Astrocyte of the spinal cord (primary cell): ENCODE results near the gene NOTCH2.

Experiments used
- DNase-seq: peaks from one replicate; pipeline ENCODE4 v3.0.0; 2011; ENCODE audit warnings: low read depth, low spot score
- H3K4me3 ChIP-seq: 2 replicates; pipeline ENCODE4 v1.5.1; 2011; ENCODE audit warnings: low read depth, mild to moderate bottlenecking, low read length, moderate library complexity
- in situ Hi-C: cut with HindIII; loops from 2 replicates; pipeline ENCODE4 v1.10.0; 2017; ENCODE audit warnings: low sequenced_read_pairs
- TF ChIP-seq, protein P1 (sequence below): IDR thresholded peaks from 2 replicates; pipeline ENCODE4 v1.5.1; 2012; ENCODE audit warnings: low read depth, mild to moderate bottlenecking, low read length, inconsistent platforms

NOTCH2 gene

DNA sequence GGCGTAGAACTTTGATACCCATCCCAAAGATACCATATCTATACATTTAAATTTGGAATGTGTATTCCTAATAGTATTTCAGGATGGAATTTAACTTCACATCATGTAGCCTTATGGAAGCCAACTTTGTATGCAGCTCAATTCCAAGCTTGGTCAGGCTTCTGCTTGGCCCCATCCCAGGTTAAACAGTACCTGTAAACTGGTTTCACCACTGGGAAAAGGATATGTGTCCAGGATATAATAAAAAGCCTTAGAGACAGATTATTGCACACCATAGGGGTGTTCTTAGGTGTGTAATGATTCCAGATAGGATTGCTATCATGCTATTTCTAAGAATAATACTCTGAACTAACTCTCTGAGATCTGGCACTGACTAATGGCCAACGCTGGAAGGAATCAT, 201.3 kb downstream of the NOTCH2 start:
- in situ Hi-C loops: no loop called here
- TF ChIP-seq, protein P1, sequence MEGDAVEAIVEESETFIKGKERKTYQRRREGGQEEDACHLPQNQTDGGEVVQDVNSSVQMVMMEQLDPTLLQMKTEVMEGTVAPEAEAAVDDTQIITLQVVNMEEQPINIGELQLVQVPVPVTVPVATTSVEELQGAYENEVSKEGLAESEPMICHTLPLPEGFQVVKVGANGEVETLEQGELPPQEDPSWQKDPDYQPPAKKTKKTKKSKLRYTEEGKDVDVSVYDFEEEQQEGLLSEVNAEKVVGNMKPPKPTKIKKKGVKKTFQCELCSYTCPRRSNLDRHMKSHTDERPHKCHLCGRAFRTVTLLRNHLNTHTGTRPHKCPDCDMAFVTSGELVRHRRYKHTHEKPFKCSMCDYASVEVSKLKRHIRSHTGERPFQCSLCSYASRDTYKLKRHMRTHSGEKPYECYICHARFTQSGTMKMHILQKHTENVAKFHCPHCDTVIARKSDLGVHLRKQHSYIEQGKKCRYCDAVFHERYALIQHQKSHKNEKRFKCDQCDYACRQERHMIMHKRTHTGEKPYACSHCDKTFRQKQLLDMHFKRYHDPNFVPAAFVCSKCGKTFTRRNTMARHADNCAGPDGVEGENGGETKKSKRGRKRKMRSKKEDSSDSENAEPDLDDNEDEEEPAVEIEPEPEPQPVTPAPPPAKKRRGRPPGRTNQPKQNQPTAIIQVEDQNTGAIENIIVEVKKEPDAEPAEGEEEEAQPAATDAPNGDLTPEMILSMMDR: no peak

GRCh38 chr1:119866451-119866850, 203.0 kb downstream of the NOTCH2 start:
- in situ Hi-C loops: no loop called here
- no peak overlapping the region for H3K4me3 ChIP-seq
- no peak for DNase-seq
- TF ChIP-seq, protein P1: no peak

More for the DNA sequence above, 201.3 kb downstream of the NOTCH2 start:
- no peak for DNase-seq
- no peak overlapping the region for H3K4me3 ChIP-seq

DNA sequence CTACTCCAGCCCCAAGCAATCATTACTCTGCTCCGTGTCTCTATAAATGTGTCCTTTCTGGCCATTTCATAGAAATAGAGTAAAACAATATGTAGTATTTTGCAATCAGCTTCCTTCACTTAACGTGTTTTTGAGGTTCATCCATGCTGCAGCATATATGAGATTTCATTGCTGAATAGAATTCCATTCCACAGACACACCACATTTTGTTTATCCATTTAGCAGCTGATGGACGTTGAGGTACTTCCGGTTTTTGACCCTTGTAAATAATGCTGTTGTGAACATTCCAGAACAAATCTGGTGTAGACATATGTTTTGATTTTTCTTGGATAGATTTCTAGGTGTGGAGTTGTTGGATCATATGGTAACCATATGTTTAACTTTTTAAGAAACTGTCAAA, 203.8 kb downstream of the NOTCH2 start:
- no peak overlapping the region for H3K4me3 ChIP-seq
- DNase-seq: no peak
- TF ChIP-seq, protein P1: no peak
- in situ Hi-C loops: no loop called here

GRCh38 chr1:119862276-119862675, 207.2 kb downstream of the NOTCH2 start:
- TF ChIP-seq, protein P1: no peak
- no peak overlapping the region for H3K4me3 ChIP-seq
- in situ Hi-C loops: no loop called here
- DNase-seq: no peak
